ENCODE data around the gene TCTA.

DNA sequence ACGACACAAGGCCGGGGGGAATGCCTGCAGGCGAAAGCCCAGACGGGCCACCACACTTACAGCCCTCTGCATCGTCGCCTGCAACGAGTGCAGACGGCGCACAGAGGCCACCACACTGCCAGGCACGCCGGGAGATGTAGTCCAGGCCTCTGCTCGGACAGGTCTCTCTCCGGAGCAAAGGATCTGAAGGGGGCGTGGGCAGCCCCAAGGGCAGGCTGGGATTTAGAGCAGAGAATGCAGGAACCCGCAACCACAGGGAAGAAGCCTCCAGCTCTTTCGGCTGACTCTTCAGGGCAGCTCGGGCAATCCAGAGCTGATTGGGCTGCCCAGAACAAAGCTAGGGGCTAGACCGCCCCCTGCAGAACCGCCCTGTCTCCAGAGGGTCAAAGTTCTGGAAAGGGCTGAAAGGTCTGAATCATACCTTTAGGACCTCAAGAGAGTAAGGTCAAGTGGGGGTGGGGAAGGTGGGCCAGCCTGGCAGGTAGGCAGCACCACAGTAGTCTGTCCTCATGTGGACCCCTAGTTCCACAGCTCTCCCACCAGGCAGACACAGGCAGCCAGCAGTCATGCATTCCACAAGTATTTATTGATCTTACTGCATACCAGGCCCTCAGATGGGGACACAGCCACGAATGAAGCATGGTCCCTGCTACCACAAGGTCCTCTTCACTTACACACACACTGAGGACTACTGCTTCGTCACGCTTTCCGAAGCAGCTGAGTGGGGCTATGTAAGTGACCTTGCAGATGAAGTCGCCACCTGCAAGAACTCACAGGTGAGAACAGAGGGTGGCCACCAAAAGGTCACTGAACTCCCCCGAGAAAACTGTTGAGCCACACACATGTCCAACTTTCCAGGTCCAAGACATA is 10.4 kb downstream of the TCTA start, which contains the start of gene AMT:
- TF ChIP-seq EP300 (IDR thresholded peaks at IDR 0.05; ENCODE audit: borderline replicate concordance) (no peak), YY1 (IDR thresholded peaks at IDR 0.05; ENCODE audit: low read depth) (no peak), RAD21 (IDR thresholded peaks at IDR 0.05; ENCODE audit: low read depth) (no peak), FOXM1 (IDR thresholded peaks at IDR 0.05; ENCODE audit: borderline replicate concordance, low read depth) (no peak), CEBPB (IDR thresholded peaks at IDR 0.05) (no peak), TAF1 (IDR thresholded peaks at IDR 0.05; ENCODE audit: low read depth) (no peak), EGR1 (IDR thresholded peaks at IDR 0.05) (no peak), TEAD4 (IDR thresholded peaks at IDR 0.05) (no peak), TCF12 (IDR thresholded peaks at IDR 0.05; ENCODE audit: low read depth) (no peak), NFIC (IDR thresholded peaks at IDR 0.05) (no peak)
- TF ChIP-seq, protein P1, sequence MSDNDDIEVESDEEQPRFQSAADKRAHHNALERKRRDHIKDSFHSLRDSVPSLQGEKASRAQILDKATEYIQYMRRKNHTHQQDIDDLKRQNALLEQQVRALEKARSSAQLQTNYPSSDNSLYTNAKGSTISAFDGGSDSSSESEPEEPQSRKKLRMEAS (IDR thresholded peaks at IDR 0.05): no peak
- TF ChIP-seq, protein P2, sequence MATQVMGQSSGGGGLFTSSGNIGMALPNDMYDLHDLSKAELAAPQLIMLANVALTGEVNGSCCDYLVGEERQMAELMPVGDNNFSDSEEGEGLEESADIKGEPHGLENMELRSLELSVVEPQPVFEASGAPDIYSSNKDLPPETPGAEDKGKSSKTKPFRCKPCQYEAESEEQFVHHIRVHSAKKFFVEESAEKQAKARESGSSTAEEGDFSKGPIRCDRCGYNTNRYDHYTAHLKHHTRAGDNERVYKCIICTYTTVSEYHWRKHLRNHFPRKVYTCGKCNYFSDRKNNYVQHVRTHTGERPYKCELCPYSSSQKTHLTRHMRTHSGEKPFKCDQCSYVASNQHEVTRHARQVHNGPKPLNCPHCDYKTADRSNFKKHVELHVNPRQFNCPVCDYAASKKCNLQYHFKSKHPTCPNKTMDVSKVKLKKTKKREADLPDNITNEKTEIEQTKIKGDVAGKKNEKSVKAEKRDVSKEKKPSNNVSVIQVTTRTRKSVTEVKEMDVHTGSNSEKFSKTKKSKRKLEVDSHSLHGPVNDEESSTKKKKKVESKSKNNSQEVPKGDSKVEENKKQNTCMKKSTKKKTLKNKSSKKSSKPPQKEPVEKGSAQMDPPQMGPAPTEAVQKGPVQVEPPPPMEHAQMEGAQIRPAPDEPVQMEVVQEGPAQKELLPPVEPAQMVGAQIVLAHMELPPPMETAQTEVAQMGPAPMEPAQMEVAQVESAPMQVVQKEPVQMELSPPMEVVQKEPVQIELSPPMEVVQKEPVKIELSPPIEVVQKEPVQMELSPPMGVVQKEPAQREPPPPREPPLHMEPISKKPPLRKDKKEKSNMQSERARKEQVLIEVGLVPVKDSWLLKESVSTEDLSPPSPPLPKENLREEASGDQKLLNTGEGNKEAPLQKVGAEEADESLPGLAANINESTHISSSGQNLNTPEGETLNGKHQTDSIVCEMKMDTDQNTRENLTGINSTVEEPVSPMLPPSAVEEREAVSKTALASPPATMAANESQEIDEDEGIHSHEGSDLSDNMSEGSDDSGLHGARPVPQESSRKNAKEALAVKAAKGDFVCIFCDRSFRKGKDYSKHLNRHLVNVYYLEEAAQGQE (IDR thresholded peaks at IDR 0.05; ENCODE audit: low read depth): no peak

All from Ishikawa (cell line).